H9 (cell line): ENCODE data around the gene COG4. TPM values are rescaled to one million over a fixed set of nuclear protein-coding genes. Genes with fewer than 3 reads are reported as not detected.

Experiments used
- DNase-seq: peaks from one replicate; pipeline ENCODE4 v3.0.0-alpha.2; 2017
- H2AFZ ChIP-seq: one replicate; pipeline ENCODE4 v1.6.1; 2013; ENCODE audit warnings: mild to moderate bottlenecking, low read length, control low read depth, moderate library complexity
- H2AK5ac ChIP-seq: 2 replicates; pipeline ENCODE4 v1.6.1; 2013; ENCODE audit warnings: low read length, control low read depth, mixed read lengths; ENCODE audit not compliant: insufficient read length
- H2BK120ac ChIP-seq: one replicate; pipeline ENCODE4 v1.6.1; 2013; ENCODE audit warnings: low read depth, mild to moderate bottlenecking, low read length, control low read depth, inconsistent platforms; ENCODE audit not compliant: poor library complexity, severe bottlenecking
- H2BK12ac ChIP-seq: 2 replicates; pipeline ENCODE4 v1.6.1; 2013; ENCODE audit warnings: low read length, control low read depth, mixed read lengths, low read depth; ENCODE audit not compliant: insufficient read length
- H2BK15ac ChIP-seq: 2 replicates; pipeline ENCODE4 v1.6.1; 2013; ENCODE audit warnings: low read depth, low read length, control low read depth
- H2BK20ac ChIP-seq: one replicate; pipeline ENCODE4 v1.6.1; 2013; ENCODE audit warnings: low read depth, mild to moderate bottlenecking, low read length, control low read depth, inconsistent platforms; ENCODE audit not compliant: poor library complexity, severe bottlenecking
- H2BK5ac ChIP-seq: 2 replicates; pipeline ENCODE4 v1.6.1; 2013; ENCODE audit warnings: low read length, control low read depth, mixed read lengths; ENCODE audit not compliant: insufficient read length
- H3K14ac ChIP-seq: 2 replicates; pipeline ENCODE4 v1.6.1; 2013; ENCODE audit warnings: low read length, control low read depth; ENCODE audit not compliant: insufficient read depth
- H3K18ac ChIP-seq: 2 replicates; pipeline ENCODE4 v1.6.1; 2013; ENCODE audit warnings: low read depth, mild to moderate bottlenecking, mixed read lengths, low read length, control low read depth; ENCODE audit not compliant: insufficient read length
- H3K23ac ChIP-seq: 2 replicates; pipeline ENCODE4 v1.6.1; 2013; ENCODE audit warnings: low read length, control low read depth, mixed read lengths, low read depth; ENCODE audit not compliant: insufficient read length
- H3K23me2 ChIP-seq: 2 replicates; pipeline ENCODE4 v1.6.1; 2013; ENCODE audit warnings: low read depth, mild to moderate bottlenecking, mixed read lengths, low read length, control low read depth; ENCODE audit not compliant: insufficient read length, poor library complexity, severe bottlenecking
- H3K27ac ChIP-seq: 2 replicates; pipeline ENCODE4 v1.5.1; 2013; ENCODE audit warnings: low read length, control low read depth, mixed read lengths, low read depth; ENCODE audit not compliant: insufficient read length
- H3K27me3 ChIP-seq: 2 replicates; pipeline ENCODE4 v1.6.1; 2013; ENCODE audit warnings: low read length, control low read depth, inconsistent platforms; ENCODE audit not compliant: insufficient read depth
- H3K4ac ChIP-seq: 2 replicates; pipeline ENCODE4 v1.6.1; 2013; ENCODE audit warnings: low read depth, mild to moderate bottlenecking, control low read depth, inconsistent platforms, low read length, moderate library complexity
- H3K4me1 ChIP-seq: 2 replicates; pipeline ENCODE4 v1.6.1; 2013; ENCODE audit warnings: low read length, control low read depth, inconsistent platforms; ENCODE audit not compliant: insufficient read depth
- H3K4me2 ChIP-seq: 2 replicates; pipeline ENCODE4 v1.6.1; 2013; ENCODE audit warnings: low read length, control low read depth, mixed read lengths; ENCODE audit not compliant: insufficient read length, insufficient read depth
- H3K56ac ChIP-seq: 2 replicates; pipeline ENCODE4 v1.6.1; 2013; ENCODE audit warnings: low read depth, mild to moderate bottlenecking, mixed read lengths, low read length, control low read depth; ENCODE audit not compliant: insufficient read length
- H3K79me1 ChIP-seq: 2 replicates; pipeline ENCODE4 v1.6.1; 2013; ENCODE audit warnings: low read depth, mild to moderate bottlenecking, moderate library complexity, low read length, control low read depth, inconsistent platforms; ENCODE audit not compliant: insufficient read depth, poor library complexity, severe bottlenecking
- H3K79me2 ChIP-seq: 2 replicates; pipeline ENCODE4 v1.6.1; 2013; ENCODE audit warnings: low read length, control low read depth, inconsistent platforms; ENCODE audit not compliant: insufficient read depth
- H3K9ac ChIP-seq: 2 replicates; pipeline ENCODE4 v1.6.1; 2013; ENCODE audit warnings: low read length, control low read depth, mixed read lengths; ENCODE audit not compliant: insufficient read length; ENCODE audit errors: extremely low read depth
- H3K9me3 ChIP-seq: one replicate; pipeline ENCODE4 v1.6.1; 2013; ENCODE audit warnings: low read depth, low read length, inconsistent platforms; ENCODE audit not compliant: control insufficient read depth
- H3T11ph ChIP-seq: one replicate; pipeline ENCODE4 v1.6.1; 2013; ENCODE audit warnings: mild to moderate bottlenecking, low read length, control low read depth, inconsistent platforms
- H4K20me1 ChIP-seq: one replicate; pipeline ENCODE4 v1.6.1; 2013; ENCODE audit not compliant: control insufficient read depth, insufficient read length, insufficient read depth
- H4K5ac ChIP-seq: 2 replicates; pipeline ENCODE4 v1.6.1; 2013; ENCODE audit warnings: low read depth, mild to moderate bottlenecking, mixed read lengths, low read length, control low read depth; ENCODE audit not compliant: insufficient read length
- H4K8ac ChIP-seq: replicated peaks from 2 replicates; pipeline ENCODE4 v1.6.1; 2013; ENCODE audit warnings: low read length, control low read depth, mixed read lengths, low read depth; ENCODE audit not compliant: insufficient read length
- H4K91ac ChIP-seq: 2 replicates; pipeline ENCODE4 v1.6.1; 2013; ENCODE audit warnings: low read depth, mild to moderate bottlenecking, moderate library complexity, mixed read lengths, low read length, control low read depth; ENCODE audit not compliant: insufficient read length
- H3K27ac Mint-ChIP-seq, 3 experiments: 2 replicates in 2 of 3; 3 replicates in 1 of 3; pipeline ENCODE4 v1.8.0; 2020 to 2021; ENCODE audit warnings: mixed read lengths in 3 of 3, mild to moderate bottlenecking in 1 of 3, moderate library complexity in 1 of 3
- H3K27me3 Mint-ChIP-seq: 2 replicates; pipeline ENCODE4 v1.8.0; 2021; ENCODE audit warnings: low read depth, mild to moderate bottlenecking, moderate library complexity, mixed read lengths
- H3K36me3 Mint-ChIP-seq, 3 experiments: 2 replicates in 2 of 3; 3 replicates in 1 of 3; pipeline ENCODE4 v1.8.0; 2020 to 2021; ENCODE audit warnings: low read depth in 3 of 3, mixed read lengths in 3 of 3; ENCODE audit not compliant: insufficient read depth in 1 of 3
- H3K4me1 Mint-ChIP-seq, 2 experiments: 2 replicates each; pipeline ENCODE4 v1.8.0; 2020; ENCODE audit warnings: mixed read lengths in 2 of 2
- H3K4me3 Mint-ChIP-seq, 2 experiments: 2 replicates in 1 of 2; 3 replicates in 1 of 2; pipeline ENCODE4 v1.8.0; 2020 to 2021; ENCODE audit warnings: mild to moderate bottlenecking in 2 of 2, mixed read lengths in 2 of 2, moderate library complexity in 1 of 2
- H3K9me3 Mint-ChIP-seq, 2 experiments: 2 replicates in 1 of 2; 3 replicates in 1 of 2; pipeline ENCODE4 v1.8.0; 2020; ENCODE audit warnings: mild to moderate bottlenecking in 2 of 2, mixed read lengths in 2 of 2, moderate library complexity in 1 of 2
- WGBS: extraction: QIAGEN DNeasy Blood & Tissue Kit; methylation state at CpG from one replicate; pipeline ENCODE4 v1.1.7; 2013; ENCODE audit warnings: missing lambda C conversion rate, low lambda C conversion rate, mixed read lengths; ENCODE audit not compliant: insufficient read length; ENCODE audit errors: extremely low coverage; 5-methylcytosine and 5-hydroxymethylcytosine counted together
- total RNA-seq: library from RNA; stranded (reverse); gene quantifications from 2 replicates; pipeline ENCODE4 v1.2.1, GENCODE V29; 2021
- TF ChIP-seq, protein P1 (sequence below): fragments of 200-600 bp; sonication (generic); conservative IDR thresholded peaks from 3 replicates; pipeline ENCODE4 v1.8.0; 2021; ENCODE audit warnings: antibody characterized with exemption, mild to moderate bottlenecking

COG4 gene
- total RNA-seq, 1 experiment from 2014 or later: 51.9 TPM

DNA sequence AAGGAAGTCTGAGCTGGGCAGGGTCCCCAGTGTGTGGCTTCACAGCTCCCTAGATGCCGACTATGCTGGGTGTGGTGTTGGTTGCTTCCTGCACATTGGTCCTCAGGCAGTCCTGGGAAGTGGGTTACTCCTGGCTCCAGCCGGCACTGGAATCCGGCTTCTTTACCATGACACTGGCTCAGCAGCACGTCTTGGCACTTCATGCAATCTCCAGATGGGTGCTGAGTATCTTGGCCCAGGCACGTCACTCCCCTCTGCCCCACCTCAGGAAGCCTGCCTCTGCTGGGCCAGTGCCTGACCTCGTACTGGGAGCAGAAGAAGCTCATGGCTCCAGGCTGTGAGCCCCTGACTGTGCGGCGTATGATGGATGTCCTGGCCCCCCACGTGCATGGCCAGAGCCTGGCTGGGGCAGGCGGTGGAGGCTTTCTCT, 44.4 kb downstream of the COG4 start:
- Histone ChIP-seq H2AK5ac (no peak overlapping the region), H2BK20ac (no peak overlapping the region), H3K23ac (no peak overlapping the region), H3K4ac (no peak overlapping the region), H3T11ph (no peak overlapping the region), H2BK15ac (no peak overlapping the region), H3K79me2 (no peaks in the 10 kb centered on the region), H4K91ac (no peak overlapping the region), H3K56ac (no peak overlapping the region), H4K20me1 (peaks cover 3% of the 10 kb centered on the region), H4K8ac (no peak overlapping the region), H2BK5ac (no peak overlapping the region), H3K9me3 (no peaks in the 10 kb centered on the region), H4K5ac (no peak overlapping the region), H3K4me1 (no peaks in the 10 kb centered on the region; the same call in 1 of the 2 replicates), H3K4me2 (no peak overlapping the region), H3K79me1 (no peaks in the 10 kb centered on the region), H3K14ac (no peak overlapping the region), H2BK120ac (no peak overlapping the region), H3K23me2 (no peaks in the 10 kb centered on the region), H2BK12ac (no peak overlapping the region), H3K9ac (no peak overlapping the region), H3K27ac (no peak overlapping the region), H3K27me3 (no peaks in the 10 kb centered on the region), H3K18ac (no peak overlapping the region), H2AFZ (no peak overlapping the region)
- Mint-ChIP-seq H3K9me3 (no peaks in the 10 kb centered on the region), H3K4me3 (no peak overlapping the region), H3K27ac (0 out of 7 replicates have a peak overlapping the region, but pooled peaks of 2 of the 3 experiments have one; percentile 51 to 75), H3K36me3 (peaks cover 2 to 26% (median 22%) of the 10 kb centered on the region in 3 experiments; a peak in 6 of 7 replicates), H3K4me1 (peaks cover 4 to 8% of the 10 kb centered on the region in 2 experiments; a peak in 3 of 4 replicates), H3K27me3 (no peaks in the 10 kb centered on the region)
- no CpG with 5 or more reads among the region's 10 CpGs for WGBS
- TF ChIP-seq, protein P1, sequence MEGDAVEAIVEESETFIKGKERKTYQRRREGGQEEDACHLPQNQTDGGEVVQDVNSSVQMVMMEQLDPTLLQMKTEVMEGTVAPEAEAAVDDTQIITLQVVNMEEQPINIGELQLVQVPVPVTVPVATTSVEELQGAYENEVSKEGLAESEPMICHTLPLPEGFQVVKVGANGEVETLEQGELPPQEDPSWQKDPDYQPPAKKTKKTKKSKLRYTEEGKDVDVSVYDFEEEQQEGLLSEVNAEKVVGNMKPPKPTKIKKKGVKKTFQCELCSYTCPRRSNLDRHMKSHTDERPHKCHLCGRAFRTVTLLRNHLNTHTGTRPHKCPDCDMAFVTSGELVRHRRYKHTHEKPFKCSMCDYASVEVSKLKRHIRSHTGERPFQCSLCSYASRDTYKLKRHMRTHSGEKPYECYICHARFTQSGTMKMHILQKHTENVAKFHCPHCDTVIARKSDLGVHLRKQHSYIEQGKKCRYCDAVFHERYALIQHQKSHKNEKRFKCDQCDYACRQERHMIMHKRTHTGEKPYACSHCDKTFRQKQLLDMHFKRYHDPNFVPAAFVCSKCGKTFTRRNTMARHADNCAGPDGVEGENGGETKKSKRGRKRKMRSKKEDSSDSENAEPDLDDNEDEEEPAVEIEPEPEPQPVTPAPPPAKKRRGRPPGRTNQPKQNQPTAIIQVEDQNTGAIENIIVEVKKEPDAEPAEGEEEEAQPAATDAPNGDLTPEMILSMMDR: no peak
- peak; percentile 54 for DNase-seq
